ENCODE measurements around the gene CDC42BPB. TPM values are rescaled to one million over a fixed set of nuclear protein-coding genes. Genes with fewer than 3 reads are reported as not detected.
"Not testable (repeated sequence)": the region's sequence is repeated elsewhere in the genome, so short reads cannot be mapped to it uniquely, and the experiment has no call there.

The CDC42BPB gene
- total RNA-seq, 1 experiment from 2014 or later: 45.0 TPM

DNA sequence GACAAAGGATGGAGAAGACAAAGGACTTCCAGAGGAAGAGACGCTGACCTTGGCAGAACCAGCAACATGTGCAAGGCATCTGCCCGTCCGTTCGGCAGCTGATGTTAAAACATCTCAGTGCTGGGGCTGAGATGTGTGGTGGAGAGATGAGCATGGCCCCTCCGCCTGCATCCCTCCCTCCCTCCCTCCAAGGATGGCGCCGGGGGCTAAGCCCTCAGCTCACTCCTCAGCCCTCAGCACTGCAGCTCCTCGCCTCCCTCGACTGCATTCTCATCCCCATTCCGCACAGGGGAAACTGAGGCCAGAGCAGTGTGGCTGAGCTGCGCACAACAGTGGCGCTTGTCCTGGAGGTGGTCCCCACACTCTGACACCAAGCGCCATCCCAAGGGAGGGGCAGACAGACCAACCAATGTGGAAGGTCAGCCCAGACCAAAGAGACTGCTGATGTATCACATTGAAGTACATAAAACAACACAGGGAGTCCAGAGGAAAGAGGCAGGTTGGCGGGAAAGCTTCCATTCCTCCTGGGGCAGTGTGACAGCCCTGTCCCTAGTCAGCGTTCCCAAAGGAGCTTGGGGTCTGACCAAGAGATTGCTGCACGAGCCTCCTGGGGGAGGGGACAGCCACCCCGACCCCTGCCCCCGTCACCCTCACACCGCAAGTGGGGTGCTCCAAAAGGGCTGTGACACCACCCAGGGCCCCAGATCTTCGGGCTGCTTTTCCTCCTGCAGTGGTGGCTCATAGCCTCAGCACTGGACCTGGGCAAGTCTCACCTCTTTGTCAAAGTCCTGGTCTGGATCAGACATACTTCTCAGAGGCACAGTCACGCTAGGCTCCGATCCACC lies 119.8 kb downstream of the CDC42BPB start:
- no peak for DNase-seq (ENCODE audit: low read depth, low spot score)
- in situ Hi-C loops (cut with HindIII; ENCODE audit: low pct_unique_long_range_greater_than_20kb, low sequenced_read_pairs): no loop called here

DNA sequence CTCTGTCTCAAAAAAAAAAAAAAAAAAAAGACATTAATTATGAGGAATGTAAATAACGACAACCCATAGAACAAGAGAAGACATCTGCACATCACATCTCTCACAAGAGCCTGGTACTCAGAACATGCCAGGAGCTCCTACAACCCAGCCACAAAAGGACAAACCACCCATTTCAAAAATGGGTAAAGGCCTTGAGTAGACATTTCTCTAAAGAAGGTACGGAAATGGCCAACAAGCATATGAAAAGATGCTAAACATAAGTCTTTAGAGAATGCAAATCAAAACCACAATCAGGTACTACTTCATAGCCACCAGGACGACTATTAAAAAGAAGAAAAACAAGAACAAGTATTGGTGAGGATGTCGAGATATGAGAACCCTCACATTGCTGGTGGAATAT lies 121.6 kb downstream of the CDC42BPB start:
- in situ Hi-C loops (cut with HindIII; ENCODE audit: low pct_unique_long_range_greater_than_20kb, low sequenced_read_pairs): no loop called here
- no peak for DNase-seq (ENCODE audit: low read depth, low spot score)

DNA sequence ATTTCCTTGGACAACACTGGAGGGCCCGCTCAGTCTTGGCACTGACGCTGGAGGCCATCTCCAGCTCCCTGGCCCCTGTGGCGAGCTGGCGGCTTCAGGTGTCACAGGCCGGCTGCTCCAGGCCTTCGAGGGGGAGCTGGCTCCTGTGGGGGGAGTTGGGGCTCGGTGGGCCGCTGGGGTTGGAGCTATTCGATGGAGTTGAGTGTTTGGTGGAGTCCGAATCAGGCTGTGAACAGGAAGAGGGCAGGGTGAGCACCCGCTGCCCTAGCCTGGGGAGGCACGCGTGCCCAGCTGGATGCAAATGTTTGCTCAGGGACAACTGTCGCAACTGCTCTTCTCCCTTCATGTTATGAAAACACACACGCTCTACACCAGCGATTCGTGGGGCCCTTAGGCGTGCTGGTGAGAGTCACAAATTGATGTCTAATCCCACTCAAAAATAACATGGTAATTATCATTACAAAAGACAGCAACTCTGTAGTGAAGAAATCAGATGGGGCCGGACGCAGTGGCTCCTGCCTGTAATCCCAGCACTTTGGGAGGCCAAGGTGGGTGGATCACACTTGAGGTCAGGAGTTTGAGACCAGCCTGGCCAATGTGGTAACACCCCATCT lies 123.6 kb downstream of the CDC42BPB start:
- in situ Hi-C loops (cut with HindIII; ENCODE audit: low pct_unique_long_range_greater_than_20kb, low sequenced_read_pairs): no loop called here
- no peak for DNase-seq (ENCODE audit: low read depth, low spot score)

DNA sequence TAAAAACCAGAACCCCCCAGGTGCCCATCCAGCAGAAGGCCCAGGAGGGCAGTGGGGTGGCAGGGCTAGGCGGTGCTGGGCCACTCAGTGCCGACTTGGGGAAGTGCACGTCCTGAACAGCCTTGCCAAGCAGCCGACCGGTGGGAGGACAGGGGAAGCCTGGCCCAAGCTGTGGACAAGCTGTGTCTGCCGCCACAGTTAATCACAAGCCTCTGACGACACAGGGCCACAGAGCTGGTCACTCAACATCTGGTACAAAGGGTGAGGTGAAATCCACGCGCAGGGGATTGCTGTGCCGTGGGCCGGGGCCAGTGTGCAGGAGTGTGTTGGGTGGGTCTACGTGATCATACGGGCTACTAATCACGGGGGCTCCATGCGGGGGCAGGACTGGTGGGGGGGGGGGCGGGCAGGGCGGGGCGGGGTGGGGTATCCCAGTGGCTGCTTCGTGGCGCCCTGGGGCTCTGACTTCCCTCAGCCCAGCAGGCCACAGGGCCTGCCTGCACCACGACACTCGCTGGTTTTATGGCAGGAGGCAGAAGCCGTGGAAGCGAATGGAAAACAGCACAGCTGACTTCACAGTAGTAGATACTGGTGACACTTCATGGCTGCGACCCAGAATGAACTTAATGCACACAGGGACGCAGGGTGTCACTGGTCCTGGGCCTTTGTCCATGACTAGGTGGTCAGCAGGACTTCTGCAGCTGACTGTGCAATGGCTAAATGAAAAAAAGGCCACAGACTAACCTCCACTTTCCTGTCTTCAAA lies 124.7 kb downstream of the CDC42BPB start:
- DNase-seq (ENCODE audit: low read depth, low spot score): no peak
- in situ Hi-C loops (cut with HindIII; ENCODE audit: low pct_unique_long_range_greater_than_20kb, low sequenced_read_pairs): no loop called here

DNA sequence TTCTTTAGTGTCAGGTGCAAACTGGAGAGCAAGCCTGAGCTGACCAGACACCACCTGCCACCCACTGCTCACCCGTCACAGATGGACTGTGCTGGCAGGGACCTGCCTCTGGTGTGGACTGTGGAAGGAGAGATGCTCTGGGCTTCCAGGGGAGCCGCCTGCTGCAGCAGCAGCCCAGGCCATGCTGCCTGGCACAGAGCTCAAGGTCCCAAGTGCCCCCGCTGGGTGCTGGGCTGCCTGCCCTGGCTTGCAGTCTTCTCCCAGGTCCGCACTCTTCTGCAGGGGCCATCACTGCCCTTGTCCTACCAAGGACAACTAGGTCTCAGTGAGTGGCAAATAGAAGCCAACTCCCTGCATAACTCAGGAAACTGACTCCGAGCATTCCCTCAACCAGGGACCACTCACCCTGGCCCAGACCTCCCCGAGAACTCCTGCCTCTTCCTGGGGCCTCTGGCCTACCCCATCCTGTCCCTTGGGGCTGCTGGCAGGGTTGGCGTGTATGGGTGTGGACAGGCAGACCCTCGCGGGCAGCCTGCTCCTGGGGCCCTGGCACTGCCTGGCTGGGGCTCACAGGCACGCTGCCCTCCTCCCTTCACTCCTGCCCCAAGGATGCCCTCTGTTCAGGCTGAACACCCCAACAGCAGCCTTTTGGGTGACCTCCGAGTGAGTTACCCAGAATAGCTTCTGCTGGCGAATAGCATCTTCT lies 125.6 kb downstream of the CDC42BPB start:
- in situ Hi-C loops (cut with HindIII; ENCODE audit: low pct_unique_long_range_greater_than_20kb, low sequenced_read_pairs): no loop called here
- DNase-seq (ENCODE audit: low read depth, low spot score): no peak

DNA sequence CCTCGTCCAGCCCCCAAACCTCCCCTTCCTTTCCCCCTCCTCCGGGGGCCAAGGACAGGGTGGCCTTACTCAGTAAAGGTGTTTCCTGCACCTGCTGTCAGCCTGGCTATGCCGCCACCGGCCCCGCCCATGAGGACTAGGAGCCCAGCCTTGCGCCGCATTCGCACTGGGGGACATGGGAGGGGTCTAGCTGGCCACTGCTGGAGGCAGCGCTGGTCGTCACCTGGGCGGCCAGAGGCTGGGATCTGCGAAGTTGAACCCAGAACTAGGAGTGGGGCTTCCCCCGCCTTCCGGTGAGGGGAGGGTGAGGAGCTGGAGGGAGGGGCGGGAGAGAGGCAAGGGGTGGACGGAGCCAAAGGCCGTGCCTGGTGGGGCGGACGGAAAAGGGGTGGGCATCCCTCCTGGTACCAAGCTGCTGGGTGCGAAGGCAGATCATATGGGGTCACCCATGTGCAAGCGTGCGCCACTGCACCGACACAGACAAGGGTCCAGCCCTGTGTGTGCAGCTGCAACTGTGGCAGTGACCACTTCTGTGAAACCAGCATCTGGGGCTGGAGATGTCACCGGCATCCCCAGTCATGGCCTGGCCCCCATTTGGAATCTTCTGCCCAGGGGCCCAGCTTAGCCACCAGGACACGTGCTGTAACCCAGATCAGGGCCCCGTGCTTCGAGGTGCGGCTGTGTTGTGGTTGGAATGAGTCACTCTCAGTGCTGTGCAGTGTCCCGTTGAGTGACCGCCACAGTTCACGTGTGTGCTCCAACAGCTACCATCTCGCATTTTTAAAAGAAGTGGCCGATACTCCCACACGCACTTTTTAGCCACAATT lies 126.4 kb downstream of the CDC42BPB start:
- in situ Hi-C loops (cut with HindIII; ENCODE audit: low pct_unique_long_range_greater_than_20kb, low sequenced_read_pairs): no loop called here
- no peak for DNase-seq (ENCODE audit: low read depth, low spot score)

DNA sequence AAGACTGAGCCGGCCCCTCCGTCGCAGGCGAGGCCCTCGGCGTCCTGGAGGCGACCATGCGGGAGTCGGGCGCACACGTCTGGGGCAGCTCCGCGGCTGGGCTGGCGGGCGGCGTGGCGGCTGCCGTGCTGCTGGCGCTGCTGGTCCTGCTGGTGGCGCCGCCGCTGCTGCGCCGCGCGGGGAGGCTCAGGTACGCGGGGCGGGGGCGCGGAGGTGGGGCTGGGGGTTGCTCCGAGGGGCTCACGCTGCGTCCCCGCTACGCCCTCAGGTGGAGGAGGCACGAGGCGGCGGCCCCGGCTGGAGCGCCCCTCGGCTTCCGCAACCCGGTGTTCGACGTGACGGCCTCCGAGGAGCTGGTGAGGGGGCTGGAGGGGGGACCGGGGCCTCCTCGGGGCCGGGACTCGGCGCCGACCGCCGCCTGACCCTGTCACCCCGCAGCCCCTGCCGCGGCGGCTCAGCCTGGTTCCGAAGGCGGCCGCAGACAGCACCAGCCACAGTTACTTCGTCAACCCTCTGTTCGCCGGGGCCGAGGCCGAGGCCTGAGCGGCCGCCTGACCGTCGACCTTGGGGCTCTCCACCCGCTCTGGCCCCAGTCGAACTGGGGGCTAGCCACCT lies 127.1 kb downstream of the CDC42BPB start:
- no peak for DNase-seq (ENCODE audit: low read depth, low spot score)

DNA sequence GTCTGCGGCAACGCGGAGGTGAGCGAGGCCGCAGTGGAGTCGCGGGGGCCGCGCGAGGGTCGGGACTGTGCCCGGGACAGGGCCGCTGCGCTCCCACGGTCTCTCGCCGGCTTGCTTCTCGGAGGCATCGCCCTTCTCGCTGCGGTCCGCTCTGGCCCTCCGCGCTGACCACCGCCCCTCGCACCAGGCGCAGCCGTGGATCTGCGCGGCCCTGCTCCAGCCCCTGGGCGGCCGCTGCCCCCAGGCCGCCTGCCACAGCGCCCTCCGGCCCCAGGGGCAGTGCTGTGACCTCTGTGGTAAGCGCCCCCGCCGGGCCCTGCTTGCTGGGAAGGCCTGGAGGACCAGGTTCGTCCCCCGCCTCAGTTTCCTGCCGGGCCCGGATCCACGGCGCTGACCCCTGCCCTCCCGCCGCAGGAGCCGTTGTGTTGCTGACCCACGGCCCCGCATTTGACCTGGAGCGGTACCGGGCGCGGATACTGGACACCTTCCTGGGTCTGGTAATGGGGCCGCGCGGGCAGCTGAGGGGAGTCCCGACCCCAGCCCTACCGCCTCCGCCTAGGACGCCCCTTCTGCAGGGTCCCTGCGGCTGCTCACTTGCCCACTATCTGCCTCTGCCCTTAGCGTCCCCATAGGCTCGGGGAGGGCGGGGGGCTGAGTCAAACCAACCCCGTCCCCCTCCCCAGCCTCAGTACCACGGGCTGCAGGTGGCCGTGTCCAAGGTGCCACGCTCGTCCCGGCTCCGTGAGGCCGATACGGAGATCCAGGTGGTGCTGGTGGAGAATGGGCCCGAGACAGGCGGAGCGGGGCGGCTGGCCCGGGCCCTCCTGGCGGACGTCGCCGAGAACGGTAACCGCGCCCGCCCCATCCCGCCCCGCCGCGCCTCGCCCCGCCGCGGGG lies 127.9 kb downstream of the CDC42BPB start:
- in situ Hi-C loops (cut with HindIII; ENCODE audit: low pct_unique_long_range_greater_than_20kb, low sequenced_read_pairs): no loop called here

More for the DNA sequence above, 127.1 kb downstream of the CDC42BPB start:
- in situ Hi-C loops (cut with HindIII; ENCODE audit: low pct_unique_long_range_greater_than_20kb, low sequenced_read_pairs): no loop called here

DNA sequence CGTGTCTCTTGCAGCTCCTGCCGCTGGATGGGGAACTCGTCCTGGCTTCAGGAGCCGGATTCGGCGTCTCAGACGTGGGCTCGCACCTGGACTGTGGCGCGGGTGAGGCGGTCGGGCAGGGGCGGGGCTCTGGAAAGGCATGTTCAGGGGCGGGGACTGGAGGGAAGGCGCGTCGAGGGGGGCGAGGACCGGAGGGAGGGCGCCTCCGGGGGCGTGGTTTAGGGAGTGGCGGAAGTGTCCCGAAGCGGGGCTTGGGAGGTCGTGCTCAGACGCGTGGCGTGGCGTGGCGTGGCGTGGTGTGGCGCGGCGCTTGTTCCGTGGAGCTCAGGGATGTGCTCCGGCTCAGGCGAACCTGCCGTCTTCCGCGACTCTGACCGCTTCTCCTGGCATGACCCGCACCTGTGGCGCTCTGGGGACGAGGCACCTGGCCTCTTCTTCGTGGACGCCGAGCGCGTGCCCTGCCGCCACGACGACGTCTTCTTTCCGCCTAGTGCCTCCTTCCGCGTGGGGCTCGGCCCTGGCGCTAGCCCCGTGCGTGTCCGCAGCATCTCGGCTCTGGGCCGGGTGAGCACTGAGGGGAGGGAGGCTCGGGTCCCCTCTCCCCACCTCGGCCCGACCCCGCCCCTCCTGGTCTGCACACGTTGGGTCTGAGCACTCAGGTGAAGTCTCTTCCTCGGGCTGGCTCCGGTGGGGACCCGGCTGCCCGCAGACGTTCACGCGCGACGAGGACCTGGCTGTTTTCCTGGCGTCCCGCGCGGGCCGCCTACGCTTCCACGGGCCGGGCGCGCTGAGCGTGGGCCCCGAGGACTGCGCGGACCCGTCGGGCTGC lies 128.7 kb downstream of the CDC42BPB start:
- DNase-seq (ENCODE audit: low read depth, low spot score): no peak
- in situ Hi-C loops (cut with HindIII; ENCODE audit: low pct_unique_long_range_greater_than_20kb, low sequenced_read_pairs): no loop called here

More for the DNA sequence above, 127.9 kb downstream of the CDC42BPB start:
- no peak for DNase-seq (ENCODE audit: low read depth, low spot score)

DNA sequence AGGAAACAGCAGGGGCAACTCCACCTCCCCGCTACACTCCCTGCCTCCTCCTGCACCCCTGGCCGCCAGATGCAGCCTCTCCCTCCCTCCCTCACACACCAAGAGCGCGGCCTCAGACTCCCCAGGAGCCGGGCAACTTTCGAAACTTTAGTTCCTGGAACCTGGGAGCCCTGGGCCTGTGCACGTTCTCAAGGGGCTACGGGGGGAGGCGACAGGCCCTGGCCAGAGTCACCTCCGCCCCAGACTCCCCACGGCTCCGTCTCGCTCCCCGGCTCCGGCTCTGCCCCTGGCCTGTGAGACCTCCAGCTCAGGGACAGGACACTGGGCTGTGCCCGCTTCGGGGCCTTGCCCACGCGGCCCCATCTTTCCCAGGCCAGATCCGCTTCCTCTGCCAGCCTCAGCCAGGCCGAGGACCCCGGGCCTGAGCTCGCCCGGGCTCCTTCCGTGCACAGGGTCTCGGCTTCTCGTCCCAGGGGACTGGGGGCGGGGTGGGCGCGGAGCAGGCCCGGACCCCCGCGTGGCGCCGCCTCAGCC lies 129.4 kb downstream of the CDC42BPB start:
- DNase-seq (ENCODE audit: low read depth, low spot score): no peak
- in situ Hi-C loops (cut with HindIII; ENCODE audit: low pct_unique_long_range_greater_than_20kb, low sequenced_read_pairs): no loop called here

DNA sequence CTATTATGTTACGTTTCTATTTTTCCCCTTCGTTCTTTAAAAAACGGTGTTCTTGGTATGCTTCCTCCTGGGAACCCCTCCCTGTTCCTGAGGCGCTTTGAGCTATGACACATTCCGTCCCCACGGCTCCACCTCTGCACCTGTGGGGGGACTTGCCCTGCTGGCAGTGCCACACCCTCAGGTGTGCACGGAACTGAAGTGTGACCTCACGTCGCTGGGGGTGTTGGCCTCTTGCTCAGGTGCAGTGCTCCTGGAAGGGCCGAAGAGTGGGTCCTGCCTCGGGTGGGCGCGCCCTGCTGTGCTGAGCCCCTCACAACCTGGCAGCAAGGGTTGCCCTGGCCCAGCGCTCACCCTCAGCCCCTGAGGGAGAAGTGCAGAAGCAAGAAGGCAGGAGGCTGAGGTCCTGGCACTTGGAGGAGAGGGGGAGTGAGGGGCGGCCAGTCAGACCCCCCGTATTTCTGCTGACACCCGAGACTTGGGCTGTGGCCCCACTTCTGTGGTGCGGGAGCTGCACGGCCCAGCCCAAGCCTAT lies 129.9 kb downstream of the CDC42BPB start:
- in situ Hi-C loops (cut with HindIII; ENCODE audit: low pct_unique_long_range_greater_than_20kb, low sequenced_read_pairs): no loop called here
- no peak for DNase-seq (ENCODE audit: low read depth, low spot score)

DNA sequence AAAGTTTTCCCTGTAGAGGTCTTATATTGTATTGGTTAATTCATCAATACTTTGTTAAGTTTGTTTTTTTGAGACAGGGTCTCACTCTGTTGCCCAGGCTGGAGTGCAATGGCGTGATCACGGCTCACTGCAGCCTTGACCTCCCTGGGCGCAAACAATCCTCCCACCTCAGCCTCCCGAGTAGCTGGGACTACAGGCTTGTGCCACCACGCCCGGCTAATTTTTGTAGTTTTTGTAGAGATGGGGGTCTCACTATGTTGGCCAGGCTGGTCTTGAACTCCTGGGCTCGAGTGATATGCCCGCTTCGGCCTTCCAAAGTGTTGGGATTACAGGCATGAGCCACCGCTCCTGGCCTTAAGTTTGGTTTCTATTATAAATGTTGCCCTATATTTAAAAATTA lies 130.5 kb downstream of the CDC42BPB start:
- in situ Hi-C loops (cut with HindIII; ENCODE audit: low pct_unique_long_range_greater_than_20kb, low sequenced_read_pairs); DNase-seq (ENCODE audit: low read depth, low spot score): not testable (repeated sequence)

DNA sequence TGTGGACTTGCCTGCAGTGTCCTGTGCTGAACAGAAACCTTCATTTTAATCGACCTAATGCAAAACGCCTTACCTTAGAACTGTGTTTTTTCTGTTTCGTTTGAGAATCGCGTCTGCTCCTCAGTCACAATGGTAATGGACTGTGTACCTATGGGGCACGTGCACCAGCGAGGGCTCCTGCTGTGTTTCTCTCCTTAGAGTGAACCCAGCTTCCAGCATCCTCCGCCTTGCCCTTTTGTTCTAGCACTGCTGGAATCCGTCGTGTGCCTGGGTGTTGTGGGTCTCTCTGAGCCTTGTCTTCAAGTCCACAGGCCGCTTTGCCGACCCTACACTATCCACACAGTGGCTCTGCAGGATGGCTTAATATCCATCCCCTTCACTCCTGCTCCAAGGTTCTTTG lies 131.2 kb downstream of the CDC42BPB start:
- in situ Hi-C loops (cut with HindIII; ENCODE audit: low pct_unique_long_range_greater_than_20kb, low sequenced_read_pairs): no loop called here

DNA sequence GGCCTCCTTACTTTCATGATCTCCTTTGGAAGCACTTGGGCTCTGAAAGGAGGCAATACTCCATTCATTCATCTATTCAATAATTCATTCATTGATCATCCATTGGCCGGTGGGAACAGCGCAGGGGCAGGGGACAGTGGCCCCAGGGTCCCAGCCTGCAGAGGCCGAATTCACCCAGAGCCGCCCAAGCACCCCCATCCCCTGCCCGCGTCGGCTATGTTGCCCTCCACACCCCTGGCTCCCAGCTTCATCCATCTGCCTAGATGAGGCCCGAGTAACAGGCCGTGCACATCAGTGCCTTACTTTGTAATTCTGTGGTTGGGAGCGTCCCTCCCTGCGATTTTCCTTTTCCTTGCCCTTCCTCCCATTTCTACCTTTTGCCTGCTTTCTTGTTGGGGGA lies 131.7 kb downstream of the CDC42BPB start:
- DNase-seq (ENCODE audit: low read depth, low spot score): no peak
- in situ Hi-C loops (cut with HindIII; ENCODE audit: low pct_unique_long_range_greater_than_20kb, low sequenced_read_pairs): no loop called here

More for the DNA sequence above, 131.2 kb downstream of the CDC42BPB start:
- no peak for DNase-seq (ENCODE audit: low read depth, low spot score)
